ENCODE data around the gene PRPS2. TPM values are rescaled to one million over a fixed set of nuclear protein-coding genes. Genes with fewer than 3 reads are reported as not detected.

PRPS2 gene
- 23.7 and 46.9 TPM in 2 replicates for polyA plus RNA-seq

GRCh38 chrX:12791257-12792228 lies at the start of gene PRPS2:
PRPS2 (plus strand) TSS chrX:12791412; CDS start chrX:12791498, 86 bp downstream.

DNA sequence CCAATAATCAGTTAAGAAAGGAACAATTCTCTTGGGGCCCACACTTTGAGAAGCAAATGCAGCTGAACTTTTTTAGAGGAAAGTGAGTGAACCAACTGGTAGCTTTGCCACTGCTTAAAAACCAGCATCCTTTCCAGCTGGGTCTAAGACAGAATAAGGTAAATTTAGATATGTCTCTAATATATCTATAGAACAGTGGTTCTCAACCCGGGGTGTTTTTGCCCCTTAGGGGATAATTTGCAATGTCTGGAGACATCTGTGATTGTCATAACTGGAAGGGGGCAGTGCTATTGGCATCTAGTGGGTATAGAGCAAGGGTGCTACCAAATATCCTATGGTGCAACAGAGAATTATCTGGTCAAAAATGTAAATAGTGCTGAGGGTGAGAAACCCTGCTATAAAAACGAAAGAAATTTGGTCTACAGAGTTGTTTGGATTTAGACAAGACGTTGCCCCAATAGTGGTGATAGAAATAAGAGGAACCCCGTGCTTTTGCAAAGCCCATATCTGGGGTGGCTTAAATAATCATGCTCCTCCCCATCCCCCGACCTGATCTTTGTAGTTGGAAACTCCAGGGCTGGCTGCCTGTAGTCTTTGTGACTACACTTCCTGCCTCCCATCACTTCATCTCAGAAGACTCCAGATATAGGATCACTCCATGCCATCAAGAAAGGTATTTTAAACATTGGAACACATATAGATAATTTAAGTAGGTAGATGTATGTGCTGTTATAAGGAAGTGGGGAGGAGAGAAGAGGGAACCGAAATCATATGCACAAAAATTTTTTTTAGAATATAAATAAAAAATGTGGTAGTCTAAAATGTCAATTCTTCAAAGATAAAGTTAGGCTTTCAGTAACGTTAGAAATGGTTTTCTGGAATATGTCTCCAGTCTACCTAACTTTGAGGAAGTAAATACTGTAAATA lies 75.5 kb downstream of the PRPS2 start, which contains the start of gene TLR7:
Gene TLR7 (plus strand): TSS at position 622 of the 927 bp plus-strand sequence. CDS start 507 bp downstream, outside the sequence.

Other genes starting within 250 kb of the PRPS2 start
- gene TLR7, start 75.7 kb downstream of the PRPS2 start, polyA plus RNA-seq = not detected in 2 replicates
- gene TLR8, start 115.2 kb downstream of the PRPS2 start, polyA plus RNA-seq = not detected in 2 replicates
- gene TMSB4X, start 183.7 kb downstream of the PRPS2 start, polyA plus RNA-seq = 611 and 1,082 TPM in 2 replicates

Data from Purkinje cell (primary cell).